ENCODE data around the gene NSMCE3. TPM values are rescaled to one million over a fixed set of nuclear protein-coding genes. Genes with fewer than 3 reads are reported as not detected.

Gene NSMCE3
- total RNA-seq, 1 donor from 2014 or later = 9.2 TPM

- Mint-ChIP-seq H3K27ac (ENCODE audit: unreplicated experiment) (no peak overlapping the region), H3K4me1 (ENCODE audit: low read depth) (peaks cover 19% of the 10 kb centered on the region), H3K36me3 (ENCODE audit: low read depth) (no peaks in the 10 kb centered on the region), H3K27me3 (ENCODE audit: low read depth) (no peaks in the 10 kb centered on the region), H3K4me3 (ENCODE audit: unreplicated experiment) (no peak overlapping the region), H3K9me3 (ENCODE audit: low read depth) (no peaks in the 10 kb centered on the region)
- TF ChIP-seq CTCF (IDR thresholded peaks at IDR 0.05) = no peak
- DNase-seq (ENCODE audit: low spot score) = no peak
Observed at GRCh38 chr15:29263289-29263688, 6.3 kb downstream of the NSMCE3 start.

GRCh38 chr15:29262738-29263137 is 6.9 kb downstream of the NSMCE3 start:
- DNase-seq (ENCODE audit: low spot score) = no peak
- no peak overlapping the region for H3K27ac Mint-ChIP-seq (ENCODE audit: unreplicated experiment)
- TF ChIP-seq CTCF (IDR thresholded peaks at IDR 0.05) = no peak

GRCh38 chr15:29260896-29261295 is 8.7 kb downstream of the NSMCE3 start:
- H3K36me3 Mint-ChIP-seq (ENCODE audit: low read depth) = no peaks in the 10 kb centered on the region
- no peak for DNase-seq (ENCODE audit: low spot score)
- H3K9me3 Mint-ChIP-seq (ENCODE audit: low read depth) = no peaks in the 10 kb centered on the region
- H3K4me3 Mint-ChIP-seq (ENCODE audit: unreplicated experiment) = no peak overlapping the region
- H3K27me3 Mint-ChIP-seq (ENCODE audit: low read depth) = no peaks in the 10 kb centered on the region
- no peak overlapping the region for H3K27ac Mint-ChIP-seq (ENCODE audit: unreplicated experiment)
- H3K4me1 Mint-ChIP-seq (ENCODE audit: low read depth) = peaks cover 1% of the 10 kb centered on the region
- TF ChIP-seq CTCF (IDR thresholded peaks at IDR 0.05) = no peak

More at GRCh38 chr15:29262738-29263137, 6.9 kb downstream of the NSMCE3 start:
- Mint-ChIP-seq H3K4me1 (ENCODE audit: low read depth) (peaks cover 15% of the 10 kb centered on the region), H3K9me3 (ENCODE audit: low read depth) (no peaks in the 10 kb centered on the region), H3K36me3 (ENCODE audit: low read depth) (no peaks in the 10 kb centered on the region), H3K27me3 (ENCODE audit: low read depth) (no peaks in the 10 kb centered on the region), H3K4me3 (ENCODE audit: unreplicated experiment) (no peak overlapping the region)

GRCh38 chr15:29259233-29259632 is 10.4 kb downstream of the NSMCE3 start:
- Mint-ChIP-seq H3K27me3 (ENCODE audit: low read depth) (no peaks in the 10 kb centered on the region), H3K4me3 (ENCODE audit: unreplicated experiment) (no peak overlapping the region), H3K27ac (ENCODE audit: unreplicated experiment) (no peak overlapping the region), H3K9me3 (ENCODE audit: low read depth) (no peaks in the 10 kb centered on the region), H3K4me1 (ENCODE audit: low read depth) (no peaks in the 10 kb centered on the region), H3K36me3 (ENCODE audit: low read depth) (no peaks in the 10 kb centered on the region)
- DNase-seq (ENCODE audit: low spot score) = no peak
- no peak for TF ChIP-seq CTCF (IDR thresholded peaks at IDR 0.05)

- Mint-ChIP-seq H3K4me3 (ENCODE audit: unreplicated experiment) (no peak overlapping the region), H3K9me3 (ENCODE audit: low read depth) (peaks cover 6% of the 10 kb centered on the region)
Observed at GRCh38 chr15:29252234-29252633, 17.4 kb downstream of the NSMCE3 start.

More at GRCh38 chr15:29252234-29252633, 17.4 kb downstream of the NSMCE3 start:
- Mint-ChIP-seq H3K36me3 (ENCODE audit: low read depth) (peaks cover 2% of the 10 kb centered on the region), H3K27me3 (ENCODE audit: low read depth) (no peaks in the 10 kb centered on the region), H3K4me1 (ENCODE audit: low read depth) (no peaks in the 10 kb centered on the region), H3K27ac (ENCODE audit: unreplicated experiment) (no peak overlapping the region)
- TF ChIP-seq CTCF (IDR thresholded peaks at IDR 0.05) = no peak
- no peak for DNase-seq (ENCODE audit: low spot score)

All from chondrocyte (in vitro differentiated cells).